OCI-M2 (cell line): ENCODE measurements around the gene RNF121.

Source experiments
- DNase-seq: peaks from one replicate; lab custom pipeline; 2025; ENCODE audit not compliant: unreplicated experiment; lab: John Stamatoyannopoulos, UW

RNF121 gene

GRCh38 chr11:72004515-72005346 lies 75.9 kb downstream of the RNF121 start:
- DNase-seq = no peak

- DNase-seq = no peak
Observed at GRCh38 chr11:72005347-72006260, 76.8 kb downstream of the RNF121 start.

- DNase-seq = no peak
Observed at GRCh38 chr11:72006309-72007088, 77.7 kb downstream of the RNF121 start.

- no peak for DNase-seq
Observed at GRCh38 chr11:72007089-72007476, 78.2 kb downstream of the RNF121 start.

- no peak for DNase-seq
Observed at GRCh38 chr11:72007587-72007986, 78.7 kb downstream of the RNF121 start.

- no peak for DNase-seq
Observed at GRCh38 chr11:72008728-72009127, 79.9 kb downstream of the RNF121 start.

- no peak for DNase-seq
Observed at GRCh38 chr11:72009156-72009555, 80.3 kb downstream of the RNF121 start.

- DNase-seq = no peak
Observed at GRCh38 chr11:72010529-72011233, 81.8 kb downstream of the RNF121 start.

- DNase-seq = no peak
Observed at GRCh38 chr11:72012091-72012630, 83.3 kb downstream of the RNF121 start.

GRCh38 chr11:72012897-72013721 lies 84.3 kb downstream of the RNF121 start:
- no peak for DNase-seq

- DNase-seq = no peak
Observed at GRCh38 chr11:72013765-72014711, 85.2 kb downstream of the RNF121 start.

GRCh38 chr11:72014761-72015320 lies 86.0 kb downstream of the RNF121 start:
- no peak for DNase-seq

GRCh38 chr11:72015511-72016061 lies 86.7 kb downstream of the RNF121 start:
- DNase-seq = no peak

- DNase-seq = no peak
Observed at GRCh38 chr11:72018171-72018570, 89.3 kb downstream of the RNF121 start.

- DNase-seq = no peak
Observed at GRCh38 chr11:72023335-72023734, 94.5 kb downstream of the RNF121 start.

GRCh38 chr11:72024069-72024754 lies 95.4 kb downstream of the RNF121 start:
- no peak for DNase-seq

- DNase-seq = no peak
Observed at GRCh38 chr11:72026090-72026489, 97.2 kb downstream of the RNF121 start.
